Bronchial epithelial cell (primary cell): ENCODE data around the gene ZNF26. TPM values are rescaled to one million over a fixed set of nuclear protein-coding genes. Genes with fewer than 3 reads are reported as not detected.

Experiments used
- DNase-seq: peaks from one replicate; pipeline ENCODE4 v3.0.0-alpha.2; 2010; ENCODE audit warnings: low read depth
- FAIRE-seq: peaks from 2 replicates; lab custom pipeline; 2011; peaks lifted over from hg19 to GRCh38; lab: Jason Lieb, UNC
- H3K27me3 ChIP-seq: 2 replicates; pipeline ENCODE4 v1.5.1; 2011; ENCODE audit warnings: low read length; ENCODE audit not compliant: control insufficient read depth, insufficient read depth
- H3K36me3 ChIP-seq: 2 replicates; pipeline ENCODE4 v1.5.1; 2011; ENCODE audit warnings: low read length; ENCODE audit not compliant: control insufficient read depth, insufficient read depth
- H3K4me3 ChIP-seq: 2 replicates; pipeline ENCODE4 v1.5.1; 2011; ENCODE audit warnings: mild to moderate bottlenecking, low read depth, low read length, control low read depth
- CTCF ChIP-seq: IDR thresholded peaks from 2 replicates; pipeline ENCODE4 v1.5.1; 2011; ENCODE audit warnings: mild to moderate bottlenecking, moderate library complexity, low read length, control low read depth, inconsistent platforms; ENCODE audit not compliant: insufficient read depth, severe bottlenecking
- total RNA-seq: library from RNA; depleted of rRNA; stranded (reverse); fragments of >200 nt; gene quantifications from 2 replicates; pipeline ENCODE4 v1.2.1, GENCODE V29; 2014

Gene ZNF26
- total RNA-seq, 1 donor from 2014 or later: 13.4 TPM

GRCh38 chr12:133063556-133063955, 77.4 kb downstream of the ZNF26 start:
- DNase-seq (no peak), FAIRE-seq (no peak)
- Histone ChIP-seq H3K36me3 (no peaks in the 10 kb centered on the region), H3K27me3 (no peaks in the 10 kb centered on the region), H3K4me3 (no peak overlapping the region)
- TF ChIP-seq CTCF: no peak

- no peak for TF ChIP-seq CTCF
- FAIRE-seq (no peak), DNase-seq (no peak)
- no peaks in the 10 kb centered on the region for H3K27me3 ChIP-seq
- no peaks in the 10 kb centered on the region for H3K36me3 ChIP-seq
- no peak overlapping the region for H3K4me3 ChIP-seq
These were observed 87.7 kb downstream of the ZNF26 start for GRCh38 chr12:133073836-133074235.

Other genes with a start within 250 kb of the ZNF26 start
- 71.6 and 82.7 TPM in 2 replicates for gene ANKLE2, start 224.5 kb upstream of the ZNF26 start, total RNA-seq
- gene GOLGA3, start 157.5 kb upstream of the ZNF26 start, total RNA-seq: 102 and 134 TPM in 2 replicates
- gene CHFR, start 98.8 kb upstream of the ZNF26 start, total RNA-seq: 33.4 and 43.4 TPM in 2 replicates
- 6.3 and 9.6 TPM in 2 replicates for gene ZNF605, start 30.1 kb upstream of the ZNF26 start, total RNA-seq
- 22.4 TPM in 2 replicates for gene ZNF84, start 51.1 kb downstream of the ZNF26 start, total RNA-seq
- 19.2 and 37.3 TPM in 2 replicates for gene ZNF140, start 94.6 kb downstream of the ZNF26 start, total RNA-seq
- 0.53 and 0.77 TPM in 2 replicates for gene ZNF891, start 143.9 kb downstream of the ZNF26 start, total RNA-seq
- 2.9 and 4.1 TPM in 2 replicates for gene ZNF10, start 144.3 kb downstream of the ZNF26 start, total RNA-seq
- 15.8 and 20.7 TPM in 2 replicates for gene ZNF268, start 195.1 kb downstream of the ZNF26 start, total RNA-seq
- gene ANHX, start 249.5 kb downstream of the ZNF26 start, total RNA-seq: not detected in 2 replicates